Thoracic aorta (tissue), 2 donors: ENCODE data around the gene TESK1. TPM values are rescaled to one million over a fixed set of nuclear protein-coding genes. Genes with fewer than 3 reads are reported as not detected.
"Not testable (repeated sequence)": the region's sequence is repeated elsewhere in the genome, so short reads cannot be mapped to it uniquely, and the experiment has no call there.

Source experiments
- ATAC-seq: fragments of 150-250 bp; one replicate; pipeline ENCODE4 v1.8.0; 2017; ENCODE audit warnings: low read depth; ENCODE audit not compliant: insufficient number of reproducible peaks, low FRiP score
- DNase-seq: peaks from one replicate; pipeline ENCODE4 v3.0.0-alpha.2; 2020; ENCODE audit warnings: low spot score
- H3K27ac ChIP-seq, 2 donors: fragments of 200-600 bp; sonication (generic); 1 replicate in 1 of 2; 2 replicates in 1 of 2; pipeline ENCODE4 v1.5.1; 2016; ENCODE audit warnings: mild to moderate bottlenecking in 2 of 2, moderate library complexity in 2 of 2
- H3K27me3 ChIP-seq: fragments of 200-600 bp; sonication (generic); replicated peaks from 2 replicates; pipeline ENCODE4 v1.6.0; 2016; ENCODE audit warnings: mild to moderate bottlenecking; ENCODE audit not compliant: insufficient read depth
- H3K36me3 ChIP-seq: fragments of 200-600 bp; sonication (generic); one replicate; pipeline ENCODE4 v1.5.1; 2016
- H3K4me1 ChIP-seq, 2 donors: fragments of 200-600 bp; sonication (generic); 1 replicate in 1 of 2; 2 replicates in 1 of 2; pipeline versions ENCODE4 v1.5.1 to v1.6.0; 2016; ENCODE audit warnings: low read depth in 2 of 2, mild to moderate bottlenecking in 1 of 2; ENCODE audit not compliant: control insufficient read depth in 1 of 2
- H3K4me3 ChIP-seq: fragments of 200-600 bp; sonication (generic); 2 replicates; pipeline ENCODE4 v1.5.1; 2016; ENCODE audit warnings: mild to moderate bottlenecking
- H3K9me3 ChIP-seq: fragments of 200-600 bp; sonication (generic); 2 replicates; pipeline ENCODE4 v1.5.1; 2016
- CTCF ChIP-seq: fragments of 200-600 bp; sonication (generic); IDR thresholded peaks from one replicate; pipeline ENCODE4 v1.5.1; 2019; ENCODE audit warnings: antibody characterized with exemption
- total RNA-seq, 2 donors: library from RNA; depleted of rRNA; stranded (reverse); fragments of >200 nt; gene quantifications; one replicate each; pipeline versions ENCODE4 v1.1.0 to v1.2.3, GENCODE V29; 2016

TESK1 gene
- total RNA-seq, 2 donors from 2014 or later = 64.5 to 69.9 TPM

GRCh38 chr9:35570709-35571504 lies 34.2 kb upstream of the TESK1 start:
- Histone ChIP-seq H3K27me3 (no peaks in the 10 kb centered on the region), H3K27ac (no peak overlapping the region), H3K4me3 (no peak overlapping the region), H3K36me3 (no peaks in the 10 kb centered on the region), H3K9me3 (no peaks in the 10 kb centered on the region), H3K4me1 (peaks cover 0 to under 1% of the 10 kb centered on the region in 2 donors)
- no peak for ATAC-seq
- TF ChIP-seq CTCF = no peak
- no peak for DNase-seq

- Histone ChIP-seq H3K4me1 (no peaks in the 10 kb centered on the region), H3K4me3 (no peak overlapping the region), H3K27ac (no peak overlapping the region), H3K9me3 (no peaks in the 10 kb centered on the region), H3K36me3 (no peaks in the 10 kb centered on the region), H3K27me3 (no peaks in the 10 kb centered on the region)
- DNase-seq (no peak), ATAC-seq (no peak)
- TF ChIP-seq CTCF = no peak
Measured at GRCh38 chr9:35574578-35575122, 30.4 kb upstream of the TESK1 start.

GRCh38 chr9:35575478-35575877 lies 29.6 kb upstream of the TESK1 start:
- TF ChIP-seq CTCF = no peak
- H3K36me3 ChIP-seq = no peaks in the 10 kb centered on the region
- no peak for ATAC-seq
- no peaks in the 10 kb centered on the region for H3K27me3 ChIP-seq
- H3K4me1 ChIP-seq = no peaks in the 10 kb centered on the region
- H3K9me3 ChIP-seq = peaks cover 4% of the 10 kb centered on the region
- no peak overlapping the region for H3K27ac ChIP-seq
- no peak overlapping the region for H3K4me3 ChIP-seq
- no peak for DNase-seq

- Histone ChIP-seq H3K9me3 (peaks cover 6% of the 10 kb centered on the region), H3K27me3 (no peaks in the 10 kb centered on the region), H3K4me1 (no peaks in the 10 kb centered on the region), H3K4me3 (no peak overlapping the region), H3K27ac (no peak overlapping the region), H3K36me3 (no peaks in the 10 kb centered on the region)
- TF ChIP-seq CTCF = no peak
- ATAC-seq (no peak), DNase-seq (no peak)
Measured at GRCh38 chr9:35577486-35577885, 27.6 kb upstream of the TESK1 start.

GRCh38 chr9:35579130-35579529 lies 25.9 kb upstream of the TESK1 start:
- no peaks in the 10 kb centered on the region for H3K27me3 ChIP-seq
- H3K9me3 ChIP-seq = peaks cover 6% of the 10 kb centered on the region
- H3K27ac ChIP-seq = no peak overlapping the region
- no peak for TF ChIP-seq CTCF
- ATAC-seq (no peak), DNase-seq (no peak)
- no peak overlapping the region for H3K4me3 ChIP-seq
- H3K36me3 ChIP-seq = no peaks in the 10 kb centered on the region
- no peaks in the 10 kb centered on the region for H3K4me1 ChIP-seq

- DNase-seq, H3K36me3 ChIP-seq, ATAC-seq, H3K27ac ChIP-seq, H3K4me3 ChIP-seq, H3K27me3 ChIP-seq, H3K9me3 ChIP-seq, H3K4me1 ChIP-seq: not testable (repeated sequence)
Measured at GRCh38 chr9:35579659-35580227, 25.3 kb upstream of the TESK1 start.

- not testable (repeated sequence) for H3K4me3 ChIP-seq, H3K27me3 ChIP-seq, DNase-seq, H3K36me3 ChIP-seq, H3K4me1 ChIP-seq, H3K27ac ChIP-seq, ATAC-seq
- H3K9me3 ChIP-seq = peaks cover 14% of the 10 kb centered on the region
Measured at GRCh38 chr9:35583521-35583920, 21.5 kb upstream of the TESK1 start.

- H3K27ac ChIP-seq, ATAC-seq, DNase-seq, H3K27me3 ChIP-seq, H3K4me1 ChIP-seq, H3K4me3 ChIP-seq, H3K36me3 ChIP-seq: not testable (repeated sequence)
- H3K9me3 ChIP-seq = peaks cover 14% of the 10 kb centered on the region
Measured at GRCh38 chr9:35584681-35585080, 20.4 kb upstream of the TESK1 start.
